MCF 10A (cell line): ENCODE data around the gene DNAI4. TPM values are rescaled to one million over a fixed set of nuclear protein-coding genes. Genes with fewer than 3 reads are reported as not detected.

Source experiments
- BruUV-seq: library from RNA; stranded (reverse); fragments of 400-500 nt; replicated peaks from 2 replicates; lab custom pipeline; 2021; lab: Mats Ljungman, UMichigan
- CTCF ChIA-PET: fragments of 300-600 bp; sonication (Branson Sonifier 250); formaldehyde crosslinking; extraction: SDS; loops from one replicate; lab custom pipeline; 2021; ENCODE audit warnings: antibody characterized with exemption, inconsistent platforms; lab: Yijun Ruan, JAX
- POLR2A ChIA-PET: fragments of 300-600, 350-650 bp; sonication (Branson Sonifier 250); formaldehyde crosslinking; extraction: SDS; loops from one replicate; lab custom pipeline; 2020; ENCODE audit warnings: antibody characterized with exemption, inconsistent platforms; lab: Yijun Ruan, JAX
- DNase-seq: peaks from one replicate; pipeline ENCODE4 v3.0.0-alpha.2; 2018; ENCODE audit not compliant: unreplicated experiment
- H3K27ac Mint-ChIP-seq: one replicate; pipeline ENCODE4 v1.8.0; 2022; ENCODE audit warnings: mild to moderate bottlenecking, low read depth, mixed read lengths; ENCODE audit not compliant: unreplicated experiment
- H3K27me3 Mint-ChIP-seq: one replicate; pipeline ENCODE4 v1.8.0; 2022; ENCODE audit warnings: mixed read lengths; ENCODE audit not compliant: insufficient read depth, unreplicated experiment
- H3K36me3 Mint-ChIP-seq: one replicate; pipeline ENCODE4 v1.8.0; 2022; ENCODE audit warnings: mild to moderate bottlenecking, moderate library complexity, mixed read lengths; ENCODE audit not compliant: insufficient read depth, unreplicated experiment
- H3K4me1 Mint-ChIP-seq: one replicate; pipeline ENCODE4 v1.8.0; 2022; ENCODE audit warnings: mixed read lengths; ENCODE audit not compliant: insufficient read depth, unreplicated experiment
- H3K4me3 Mint-ChIP-seq: one replicate; pipeline ENCODE4 v1.8.0; 2022; ENCODE audit warnings: mild to moderate bottlenecking, moderate library complexity, mixed read lengths; ENCODE audit not compliant: unreplicated experiment
- H3K9me3 Mint-ChIP-seq: one replicate; pipeline ENCODE4 v1.8.0; 2022; ENCODE audit warnings: mixed read lengths; ENCODE audit not compliant: unreplicated experiment
- CTCF ChIP-seq: fragments of 200-600 bp; IDR thresholded peaks from one replicate; pipeline ENCODE4 v1.8.0; 2022; ENCODE audit warnings: antibody characterized with exemption, mild to moderate bottlenecking; ENCODE audit not compliant: unreplicated experiment
- intact Hi-C: fragments of 100-400 bp; cut with micrococcal nuclease; formaldehyde crosslinking; loops from 2 replicates; pipeline ENCODE4 v1.14.1; 2022
- total RNA-seq: library from RNA; stranded (reverse); gene quantifications from 2 replicates; pipeline ENCODE4 v1.2.3, GENCODE V29; 2022

DNAI4 gene
- total RNA-seq, 1 experiment from 2014 or later = 7.2 TPM

GRCh38 chr1:66853379-66853778 is 71.3 kb downstream of the DNAI4 start:
- POLR2A ChIA-PET = interaction anchor here (0.6 kb wide), 1 partner anchor 72 kb away, joined by 3 read pairs; no protein-coding TSS in a partner anchor
- CTCF ChIA-PET = no interaction called here
- TF ChIP-seq CTCF = no peak
- DNase-seq = no peak
- no peak overlapping the region for H3K4me3 Mint-ChIP-seq
- H3K4me1 Mint-ChIP-seq = no peaks in the 10 kb centered on the region
- H3K27me3 Mint-ChIP-seq = no peaks in the 10 kb centered on the region
- no TSS peak for BruUV-seq
- H3K9me3 Mint-ChIP-seq = no peaks in the 10 kb centered on the region
- intact Hi-C loops = no loop called here
- H3K36me3 Mint-ChIP-seq = no peaks in the 10 kb centered on the region
- H3K27ac Mint-ChIP-seq = no peak overlapping the region

GRCh38 chr1:66852870-66853269 is 71.8 kb downstream of the DNAI4 start:
- DNase-seq = no peak
- Mint-ChIP-seq H3K36me3 (no peaks in the 10 kb centered on the region), H3K27me3 (no peaks in the 10 kb centered on the region), H3K27ac (no peak overlapping the region), H3K9me3 (no peaks in the 10 kb centered on the region), H3K4me3 (no peak overlapping the region), H3K4me1 (no peaks in the 10 kb centered on the region)
- no peak for TF ChIP-seq CTCF
- BruUV-seq = no TSS peak
- POLR2A ChIA-PET = interaction anchor here (0.6 kb wide), 2 partner anchors 73 to 124 kb away, joined by 3 to 4 read pairs; no protein-coding TSS in a partner anchor
- intact Hi-C loops = no loop called here
- CTCF ChIA-PET = no interaction called here

- DNase-seq = no peak
- Mint-ChIP-seq H3K27me3 (no peaks in the 10 kb centered on the region), H3K9me3 (no peaks in the 10 kb centered on the region), H3K4me1 (no peaks in the 10 kb centered on the region), H3K27ac (no peak overlapping the region), H3K4me3 (no peak overlapping the region), H3K36me3 (no peaks in the 10 kb centered on the region)
- ChIA-PET POLR2A (no interaction called here), CTCF (interaction anchor here (0.7 kb wide), 1 partner anchor 79 kb away, joined by 3 read pairs; no protein-coding TSS in a partner anchor)
- BruUV-seq = no TSS peak
- no peak for TF ChIP-seq CTCF
- intact Hi-C loops = no loop called here
Measured at GRCh38 chr1:66850989-66851388, 73.7 kb downstream of the DNAI4 start.

- Mint-ChIP-seq H3K4me1 (no peaks in the 10 kb centered on the region), H3K36me3 (no peaks in the 10 kb centered on the region), H3K4me3 (no peak overlapping the region), H3K27ac (no peak overlapping the region), H3K27me3 (no peaks in the 10 kb centered on the region), H3K9me3 (no peaks in the 10 kb centered on the region)
- BruUV-seq = no TSS peak
- ChIA-PET CTCF (no interaction called here), POLR2A (no interaction called here)
- no peak for TF ChIP-seq CTCF
- no peak for DNase-seq
- intact Hi-C loops = no loop called here
Measured at GRCh38 chr1:66848193-66848592, 76.5 kb downstream of the DNAI4 start.
